Measurements from ENCODE around the gene PRDM5.

PRDM5 gene

DNA sequence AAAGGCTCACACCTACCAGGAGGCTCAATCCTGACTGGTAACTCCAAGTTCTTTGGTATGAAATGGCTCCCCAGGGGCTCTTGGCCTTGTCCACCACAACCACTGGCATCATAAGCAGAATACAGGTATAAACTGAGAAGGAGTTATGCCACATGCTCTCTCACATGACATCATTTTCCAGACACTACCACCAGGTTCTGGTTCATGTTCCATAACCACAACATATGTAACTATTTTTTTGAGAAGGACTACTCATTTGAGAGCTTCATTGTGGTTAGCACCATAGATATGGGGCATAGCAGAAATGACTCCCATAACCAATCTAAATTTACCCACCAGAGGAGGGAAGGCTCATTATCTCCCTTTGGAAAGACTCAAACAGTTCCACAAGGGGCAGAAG, 19.6 kb downstream of the PRDM5 start:
- DNase-seq = no peak

DNA sequence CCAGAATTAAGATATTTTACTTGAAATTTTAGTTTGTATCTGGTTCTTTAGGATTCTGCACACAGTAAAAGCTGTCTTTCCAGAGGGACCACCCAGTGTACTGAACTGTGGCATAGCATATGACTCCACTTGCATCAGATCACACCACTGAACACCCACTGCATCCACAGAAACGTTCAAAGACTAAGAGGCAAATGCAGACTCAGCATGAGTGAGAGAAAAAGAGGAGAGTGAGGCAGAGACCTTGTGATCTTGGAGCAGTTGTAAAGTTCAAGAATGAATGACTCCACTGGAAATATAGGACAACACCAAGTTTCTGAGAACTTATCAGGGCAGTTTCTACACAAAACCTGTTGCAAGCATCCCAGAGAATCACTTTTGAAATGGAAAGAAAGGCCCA, 20.8 kb downstream of the PRDM5 start:
- DNase-seq = no peak

DNA sequence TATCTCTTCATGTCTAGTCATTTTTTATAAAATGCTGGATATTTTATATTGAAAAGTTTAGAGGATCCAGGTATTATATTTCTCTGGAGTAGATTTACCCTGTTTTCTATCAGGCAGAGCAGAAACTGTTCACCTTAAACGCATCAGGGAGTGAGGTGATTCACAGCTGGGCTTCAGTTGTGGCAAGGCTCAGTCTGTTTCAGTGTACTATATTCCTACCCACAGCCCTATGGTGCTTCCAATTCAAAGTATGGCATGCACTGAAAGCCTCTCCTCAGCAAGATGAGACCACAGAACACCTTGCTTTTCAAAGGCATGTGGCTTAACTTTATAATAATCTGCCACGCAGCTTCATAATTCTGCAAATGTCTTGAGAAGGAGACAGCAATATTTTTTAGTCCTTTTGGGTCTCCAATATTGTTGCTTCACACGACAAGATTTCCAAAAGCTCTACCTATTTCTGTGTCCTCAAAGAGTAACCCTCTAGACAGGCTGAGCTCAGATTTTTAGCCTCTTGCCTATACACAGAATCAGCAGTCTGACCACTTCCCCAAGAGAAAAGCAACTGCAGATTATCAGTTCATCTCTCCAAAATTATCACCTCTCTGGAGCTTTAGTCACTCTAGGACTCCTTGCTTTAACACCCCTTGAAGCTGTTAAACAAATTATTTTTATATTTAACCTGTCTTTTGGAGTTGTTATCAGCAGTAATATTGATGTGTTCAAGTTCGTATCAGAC, 24.4 kb downstream of the PRDM5 start:
- no peak for DNase-seq

DNA sequence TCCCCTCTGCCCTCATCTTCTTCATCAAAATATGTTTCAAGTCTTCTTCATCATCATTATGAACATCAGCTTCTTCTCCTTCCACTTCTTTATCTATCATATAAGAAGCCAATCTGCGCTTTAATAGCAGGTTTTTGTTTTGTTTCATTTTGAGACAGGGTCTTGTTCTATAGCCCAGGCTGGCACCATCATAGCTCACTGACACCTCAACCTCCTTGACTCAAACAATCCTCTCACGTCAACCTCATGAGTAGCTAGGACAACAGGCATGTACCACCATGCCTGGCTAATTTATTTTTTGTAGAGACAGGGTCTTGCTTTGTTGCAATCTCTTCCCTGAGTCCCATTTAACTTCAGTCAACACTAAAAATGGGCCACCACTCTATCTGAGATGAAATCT, 27.0 kb downstream of the PRDM5 start:
- DNase-seq = no peak

DNA sequence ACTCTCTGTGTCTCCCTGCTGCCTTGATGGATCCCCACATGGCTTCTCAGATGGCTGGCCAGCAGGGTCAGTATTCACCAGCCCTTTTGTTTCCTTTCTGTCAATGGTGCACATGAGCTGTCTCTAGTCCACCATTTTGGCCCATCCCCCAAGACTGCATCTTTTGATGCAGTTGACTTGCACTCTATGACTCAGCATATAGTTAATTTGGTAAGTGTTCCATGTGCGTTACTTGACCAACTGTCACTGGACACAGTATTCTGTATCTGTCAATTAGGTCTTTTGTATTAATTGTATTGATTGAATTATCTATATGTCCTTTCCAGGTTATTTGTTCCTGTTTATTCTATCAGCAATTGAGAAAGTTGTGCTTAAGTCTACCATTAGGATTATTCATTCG, 29.2 kb downstream of the PRDM5 start:
- DNase-seq = no peak

DNA sequence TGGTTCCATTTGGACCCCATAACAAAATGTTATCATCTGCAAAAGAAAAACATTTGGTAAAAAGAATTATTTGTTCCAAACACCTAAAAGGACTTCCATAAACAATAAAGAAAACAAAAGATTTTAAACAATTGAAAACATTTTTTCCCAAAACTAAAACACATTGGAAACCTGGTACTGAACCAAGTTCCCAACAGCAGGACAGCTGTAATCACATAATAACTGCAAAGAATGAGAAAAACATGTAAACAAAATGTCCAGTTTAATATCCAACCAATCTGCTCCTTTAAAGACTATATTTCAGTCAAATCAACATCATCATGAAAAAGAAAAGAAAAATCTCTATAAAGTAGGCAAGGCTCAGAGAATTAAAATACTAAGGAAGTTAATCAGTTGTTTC, 36.3 kb downstream of the PRDM5 start:
- DNase-seq = no peak

DNA sequence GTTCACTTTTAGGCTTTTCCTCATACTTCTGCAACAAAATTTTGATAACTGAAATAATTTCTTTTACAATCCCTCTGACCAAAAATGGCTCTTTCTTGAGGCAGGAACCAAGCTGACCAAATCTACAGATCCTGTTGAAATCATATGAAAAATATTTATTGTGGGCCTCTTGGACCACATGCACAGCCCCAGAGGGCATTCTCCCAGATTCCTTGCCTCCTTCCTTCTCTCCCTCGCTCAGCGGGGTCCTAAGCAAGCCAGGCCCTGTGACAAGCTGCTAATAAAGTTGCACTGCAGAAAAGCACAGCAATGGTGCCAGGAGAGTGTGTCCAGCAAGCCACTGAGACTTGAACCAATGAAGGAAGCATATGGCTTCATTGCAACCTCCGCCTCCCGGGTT, 40.7 kb downstream of the PRDM5 start:
- DNase-seq = no peak

DNA sequence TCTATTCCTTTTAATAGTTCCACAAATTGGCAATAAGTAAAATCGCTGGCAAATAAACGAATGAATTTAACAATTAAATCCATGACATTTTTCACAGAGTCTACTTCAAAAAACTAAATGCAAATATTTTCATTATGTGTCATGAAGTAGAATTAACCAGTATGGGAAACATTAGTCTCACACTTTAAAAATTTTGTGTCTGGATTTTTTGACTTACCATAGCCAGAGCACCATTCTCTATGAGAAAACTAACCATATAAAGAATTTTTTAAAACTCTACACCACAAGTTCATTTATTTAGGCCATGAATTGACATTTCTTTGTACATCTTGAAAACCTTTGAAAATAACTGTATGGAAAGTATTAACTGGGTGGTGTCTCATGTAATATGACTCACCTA, 41.2 kb downstream of the PRDM5 start:
- no peak for DNase-seq

DNA sequence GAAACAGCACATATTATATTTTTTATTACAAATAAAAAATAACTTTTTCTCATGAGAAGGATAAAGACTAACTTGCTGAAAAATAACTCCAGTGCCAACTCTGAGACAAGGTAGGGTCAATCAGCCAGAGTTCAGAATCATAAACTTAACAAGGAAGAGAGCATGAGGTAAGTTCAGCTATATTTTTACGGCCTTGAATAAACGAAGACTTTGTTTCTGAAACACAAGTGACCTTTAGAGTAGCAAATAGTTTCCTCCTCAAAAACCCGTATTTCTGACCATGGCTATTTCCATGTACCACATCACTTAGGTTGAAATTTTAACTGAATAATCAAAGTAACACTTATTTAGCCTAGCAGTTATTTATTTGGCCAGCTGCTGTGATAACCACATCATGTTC, 45.5 kb downstream of the PRDM5 start:
- no peak for DNase-seq

DNA sequence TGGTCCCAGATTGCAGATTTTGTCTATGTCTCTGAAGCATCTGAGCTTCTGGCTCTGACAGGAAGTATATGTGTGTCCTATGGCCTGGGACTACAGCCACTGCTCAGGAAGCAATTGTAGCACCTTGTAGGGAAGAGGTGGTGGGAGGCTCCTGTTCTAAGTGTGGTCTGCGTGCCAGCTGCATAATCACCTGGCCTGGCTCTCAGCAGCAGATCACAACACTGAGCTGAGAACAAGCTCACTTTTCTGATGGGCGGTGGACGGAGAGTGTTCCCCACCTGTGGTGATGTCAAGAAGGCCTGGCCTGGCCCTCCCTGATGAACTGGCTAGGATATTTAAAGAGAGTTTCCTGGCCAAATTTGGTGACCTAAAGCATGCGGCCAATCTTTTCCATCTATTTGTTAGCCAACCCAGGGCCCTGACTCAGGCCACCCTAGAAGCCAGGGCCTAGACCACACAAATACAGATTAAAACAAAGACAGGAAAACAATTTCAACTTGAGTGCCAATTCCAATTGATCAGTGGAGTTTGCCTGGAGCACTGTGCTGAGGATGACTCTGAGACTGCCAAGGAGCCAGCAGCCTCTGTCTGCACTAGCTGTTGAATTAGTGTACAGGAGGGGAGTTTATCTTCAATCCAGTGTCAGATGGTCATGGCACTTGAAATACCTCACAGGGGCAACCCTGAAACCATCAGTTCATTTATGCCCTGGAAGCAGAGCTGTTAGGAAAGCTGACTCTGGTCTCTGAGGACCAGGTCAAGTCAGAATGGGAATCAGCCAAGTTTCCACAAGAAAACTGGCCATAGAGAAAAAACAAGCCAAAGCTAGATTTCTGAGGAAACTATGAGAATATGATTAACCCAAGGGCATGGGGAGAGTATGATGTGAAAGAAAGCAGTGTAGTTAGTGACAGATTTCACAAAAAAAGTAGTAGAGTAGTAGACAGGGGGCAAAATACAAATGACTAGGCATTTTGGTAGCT, 47.4 kb downstream of the PRDM5 start:
- no peak for DNase-seq

DNA sequence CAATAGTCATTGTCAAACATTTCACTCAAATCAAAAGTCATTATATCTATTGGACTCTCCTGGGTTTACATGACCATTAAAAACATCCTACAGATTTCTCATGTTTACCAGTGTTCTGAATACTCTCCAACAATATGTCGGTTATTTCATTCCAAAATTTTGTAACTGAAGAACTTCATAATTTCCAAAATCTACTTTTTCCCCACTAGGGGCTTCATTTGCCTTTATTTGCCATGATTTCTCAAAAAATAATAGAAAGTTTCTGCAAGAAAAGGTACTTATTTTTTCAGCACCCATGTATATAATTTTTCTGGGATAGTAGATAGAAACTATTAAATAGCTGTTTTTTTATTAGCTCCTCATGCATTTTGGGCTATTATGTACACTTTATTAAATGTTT, 49.0 kb downstream of the PRDM5 start:
- no peak for DNase-seq

DNA sequence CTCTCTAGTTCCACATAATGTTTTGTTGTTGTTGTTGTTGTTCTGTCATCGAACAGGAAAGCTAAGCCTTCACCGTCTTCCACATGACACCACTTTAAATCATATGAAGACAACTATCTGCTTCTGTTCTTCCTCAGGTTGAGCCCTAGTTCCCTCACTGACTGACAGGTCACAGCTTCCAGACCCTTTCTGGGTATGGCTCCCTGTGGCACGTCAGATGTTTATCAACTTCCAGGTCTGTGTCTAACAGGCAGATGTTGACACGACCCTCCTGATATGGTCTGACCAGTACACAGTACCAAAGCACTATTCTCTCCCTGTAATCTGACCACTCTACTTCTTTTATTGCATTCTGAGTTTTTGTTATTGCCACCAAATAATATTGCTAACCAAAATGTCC, 51.4 kb downstream of the PRDM5 start:
- no peak for DNase-seq

DNA sequence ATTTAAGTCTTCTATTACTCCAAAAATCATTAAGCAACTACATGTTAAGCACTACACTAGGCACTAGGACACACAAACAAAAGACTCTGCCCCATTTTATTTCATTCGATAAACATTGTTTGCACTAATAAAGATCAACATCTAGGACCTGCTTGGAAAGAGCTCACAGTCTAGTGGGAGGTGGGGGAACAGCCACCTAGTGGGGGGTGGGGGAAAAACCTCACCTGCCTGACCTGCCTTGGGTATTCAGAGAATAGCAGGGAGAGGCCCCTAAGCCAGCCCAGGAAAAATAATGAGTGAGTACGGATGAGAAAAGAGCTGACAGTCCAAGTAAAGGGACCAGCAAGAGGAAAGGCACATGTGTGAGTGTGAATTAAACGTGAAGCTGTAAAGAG, 52.2 kb downstream of the PRDM5 start:
- DNase-seq = no peak

DNA sequence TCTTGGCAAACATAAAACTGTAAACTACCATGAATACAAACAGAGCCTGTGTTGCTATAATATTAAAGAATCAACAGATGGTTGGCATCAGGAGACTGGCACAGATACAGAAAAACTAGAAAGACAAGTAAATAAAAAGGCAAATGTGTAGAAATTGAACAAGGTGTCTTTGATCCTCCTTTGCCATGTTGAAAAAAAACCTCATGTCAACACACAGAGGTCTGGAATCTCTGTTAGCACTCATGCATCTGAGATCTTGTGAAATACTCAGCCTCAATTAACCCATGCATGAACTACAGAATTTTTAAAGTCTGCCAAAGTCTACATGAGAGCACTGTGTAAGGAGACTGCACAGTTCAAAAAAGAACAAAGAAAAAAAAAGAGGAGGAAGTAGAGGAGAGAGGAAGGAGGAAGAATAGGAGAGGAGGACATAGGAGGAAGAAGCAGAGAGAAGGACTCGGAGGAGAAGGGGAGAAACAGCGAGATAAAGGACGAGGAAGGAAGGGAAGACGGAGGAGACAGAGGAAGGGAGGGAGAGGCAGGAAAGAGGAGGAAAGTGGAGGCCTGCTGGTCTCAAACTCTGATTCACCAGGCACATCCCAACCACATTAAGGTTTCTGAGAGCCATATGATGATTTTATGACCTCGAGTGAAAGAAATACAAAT, 52.8 kb downstream of the PRDM5 start:
- DNase-seq = no peak

DNA sequence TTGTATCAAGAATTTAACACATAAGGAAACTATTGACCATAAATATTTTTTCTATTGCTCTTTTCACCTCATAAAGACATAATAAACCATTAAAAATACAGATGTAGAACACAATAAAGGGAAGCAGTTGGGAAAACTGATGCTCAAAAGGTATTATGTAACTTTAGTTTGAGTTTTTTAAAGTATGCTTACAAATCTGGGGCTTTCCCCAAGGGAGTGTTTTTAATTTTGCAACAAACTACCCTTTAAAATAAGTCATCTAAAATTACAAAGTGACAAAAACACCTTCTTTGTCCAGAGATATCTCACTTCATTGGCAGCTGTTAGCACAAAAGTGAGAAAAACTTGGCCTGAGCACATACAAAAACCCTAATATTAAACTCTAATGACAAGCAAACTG, 55.0 kb downstream of the PRDM5 start:
- DNase-seq = no peak

DNA sequence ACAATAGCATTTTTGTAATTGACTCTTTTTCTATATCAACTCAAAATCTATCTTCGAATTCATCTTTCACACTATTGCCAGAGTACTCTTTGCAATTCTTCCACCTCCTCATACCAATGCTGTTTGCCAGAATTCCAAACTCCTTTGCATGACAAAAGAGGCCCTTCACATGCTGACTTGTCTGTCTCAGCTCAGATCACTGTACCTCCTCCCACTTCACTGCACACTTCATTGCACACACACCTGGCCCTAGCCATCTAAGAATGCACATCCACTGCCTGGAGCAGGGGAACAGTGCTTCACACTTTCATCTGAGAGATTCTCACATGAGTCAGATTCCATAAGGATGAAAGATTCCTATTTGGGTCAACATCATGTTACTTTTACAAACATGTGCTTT, 56.5 kb downstream of the PRDM5 start:
- no peak for DNase-seq

DNA sequence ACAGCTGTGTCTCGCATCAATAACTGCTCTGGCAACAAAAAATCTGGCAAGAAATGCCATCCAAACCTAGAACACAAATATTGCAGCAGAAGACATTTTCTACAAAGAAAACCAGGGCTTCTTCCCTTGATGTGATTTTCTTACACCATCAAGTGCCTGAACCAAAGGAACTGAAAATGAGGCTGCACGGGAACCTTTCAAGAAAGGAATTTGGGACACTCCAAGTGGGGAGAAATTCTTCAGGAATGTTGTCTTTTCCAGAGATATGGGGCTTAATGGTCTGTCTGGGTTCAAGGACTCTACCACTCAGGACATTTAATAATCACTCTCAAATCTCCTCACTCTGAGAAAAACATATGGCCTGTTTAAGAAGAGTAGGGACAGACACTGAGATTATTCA, 57.6 kb downstream of the PRDM5 start:
- DNase-seq = no peak

DNA sequence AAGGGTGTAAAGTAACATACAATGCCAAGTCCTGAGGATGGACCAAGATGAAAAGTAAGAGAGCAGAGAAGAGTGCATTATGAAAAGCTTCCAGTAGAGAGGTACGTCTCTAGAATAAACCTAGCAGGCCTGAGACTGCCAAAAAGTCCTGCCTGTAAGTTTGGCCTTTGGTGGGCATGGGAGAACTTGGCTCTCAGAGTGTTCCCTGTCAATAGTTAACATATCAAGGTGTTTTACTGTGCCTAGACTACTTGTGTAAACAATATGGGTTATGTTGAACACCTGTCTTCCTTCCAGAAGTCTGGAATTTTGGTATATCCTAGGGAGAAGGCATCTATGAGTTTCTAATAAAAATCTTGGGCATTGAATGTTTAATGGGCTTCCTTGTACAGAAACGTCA, 60.1 kb downstream of the PRDM5 start:
- DNase-seq = no peak

DNA sequence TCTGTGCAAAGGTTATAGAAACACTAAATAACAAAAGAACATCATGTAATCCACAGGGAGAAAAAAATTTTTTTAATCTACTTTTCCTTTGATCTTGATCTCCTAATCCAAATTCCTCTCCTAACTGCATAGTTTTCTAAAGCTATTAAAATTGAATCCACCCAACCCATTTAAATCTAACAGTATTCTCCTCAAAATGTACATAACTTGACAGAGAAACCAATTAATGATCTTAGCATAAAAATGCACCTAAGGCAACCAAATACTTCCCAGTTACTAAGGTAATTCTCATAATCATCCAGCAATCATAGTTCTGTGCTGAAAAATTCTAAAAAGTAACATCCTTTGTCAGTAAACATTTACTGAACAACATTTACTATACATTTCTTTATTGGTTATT, 60.7 kb downstream of the PRDM5 start:
- DNase-seq = no peak

DNA sequence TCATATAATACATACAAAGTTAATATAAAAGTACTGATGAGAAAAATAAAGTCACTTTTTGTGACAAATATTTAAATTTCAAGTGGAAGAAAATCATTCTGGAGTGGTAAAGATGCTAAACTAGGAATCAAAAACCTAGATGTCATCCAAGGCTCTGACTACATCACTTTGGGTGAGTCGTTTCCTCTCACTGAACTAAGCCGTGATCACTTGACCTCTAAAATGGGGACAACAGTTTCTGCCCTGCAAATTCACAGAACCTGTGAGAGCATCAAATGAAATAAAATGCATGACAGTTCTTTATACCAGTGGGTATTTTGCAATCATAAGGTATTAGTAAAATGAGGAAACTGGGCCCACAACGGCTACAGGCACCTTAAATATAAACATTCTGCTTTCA, 63.8 kb downstream of the PRDM5 start:
- no peak for DNase-seq

DNA sequence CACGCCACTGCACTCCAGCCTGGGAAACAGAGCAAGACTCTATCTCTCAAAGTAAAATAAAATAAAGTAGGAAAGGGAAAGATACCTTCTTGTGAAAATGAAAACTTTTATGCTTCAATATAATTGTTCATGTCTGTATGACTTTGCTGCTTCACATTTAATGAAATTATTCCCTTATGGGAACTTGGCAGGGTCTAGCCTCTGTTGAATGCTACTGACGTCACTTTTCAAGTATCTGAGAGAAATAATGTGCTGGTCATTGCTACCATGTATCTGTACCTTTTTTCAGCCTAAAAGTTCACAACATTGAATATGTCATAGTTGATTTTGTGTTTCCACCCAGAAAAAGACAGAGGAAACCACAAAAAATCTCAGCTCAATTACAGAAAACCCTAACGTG, 65.2 kb downstream of the PRDM5 start:
- no peak for DNase-seq

DNA sequence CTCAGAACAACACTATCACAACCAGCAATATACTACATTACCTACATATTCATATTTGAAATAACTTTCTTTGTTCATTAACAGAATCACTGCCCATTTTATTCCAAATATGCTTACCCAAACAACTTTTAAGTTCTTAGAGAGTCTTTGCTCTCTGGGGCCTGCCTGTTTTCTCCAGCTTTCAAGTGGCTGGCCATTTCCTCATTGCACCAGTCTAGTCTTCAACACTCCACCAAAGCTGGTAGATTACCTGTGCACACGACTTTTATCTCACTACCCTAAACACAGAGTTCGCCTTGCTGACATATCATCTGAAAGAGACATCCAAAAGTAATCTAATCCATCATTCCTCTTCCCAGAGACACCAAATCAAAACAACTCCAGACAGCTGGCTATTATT, 66.2 kb downstream of the PRDM5 start:
- no peak for DNase-seq

DNA sequence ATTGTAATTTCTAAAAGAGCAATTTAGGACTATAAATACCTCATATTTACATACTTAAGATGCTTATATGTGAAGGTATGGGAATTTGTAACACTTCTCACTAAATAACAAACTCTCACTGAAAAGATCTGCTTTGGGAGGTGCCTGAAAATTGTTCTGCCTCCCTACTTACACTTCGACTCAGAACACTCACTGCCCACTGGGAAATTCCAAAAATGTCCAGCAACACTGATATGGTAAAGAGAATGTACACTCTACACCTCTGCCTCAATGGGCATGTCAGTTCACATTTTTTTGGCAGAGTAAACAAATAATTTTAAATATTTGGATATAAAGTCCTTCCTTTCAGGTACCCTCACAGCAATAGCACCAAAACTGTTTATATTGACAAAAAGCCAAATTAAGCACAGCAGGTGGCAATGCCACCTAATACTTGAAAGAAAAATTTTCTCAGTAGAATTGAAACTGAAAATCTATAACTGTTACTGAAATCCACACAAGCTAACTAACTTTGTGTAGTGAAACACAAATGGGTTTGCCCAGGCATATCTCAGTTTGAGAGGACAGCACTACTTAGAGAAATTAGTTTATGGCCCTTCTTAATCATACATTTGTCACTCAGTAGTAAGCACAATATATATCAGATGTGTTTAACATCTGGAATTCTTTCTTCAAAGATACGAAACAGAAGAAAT, 67.1 kb downstream of the PRDM5 start:
- no peak for DNase-seq

All from NCI-H526 treated with DMSO at 0.1 percent for 48 hours (cell line).